Transverse colon (tissue), 3 donors: ENCODE measurements around the gene KCNH1.

Experiments
- EP300 ChIP-seq: sonication (generic); formaldehyde crosslinking; IDR thresholded peaks from one replicate; pipeline ENCODE4 v1.6.1; 2017; ENCODE audit warnings: antibody characterized with exemption, low read depth
- POLR2A ChIP-seq: fragments of 450-650 bp; IDR thresholded peaks from one replicate; pipeline ENCODE4 v1.6.1; 2016; ENCODE audit warnings: antibody characterized with exemption, mild to moderate bottlenecking, moderate library complexity
- TF ChIP-seq, protein P1 (sequence below), 5 experiments: fragments of 200-600 bp in 3 of 5; fragments of 450-650 bp in 2 of 5; sonication (generic) in 3 of 5; IDR thresholded peaks; 1 replicate in 2 of 5; 2 replicates in 3 of 5; pipeline ENCODE4 v1.5.1; 2016 to 2017; ENCODE audit warnings: antibody characterized with exemption in 5 of 5, inconsistent platforms in 3 of 5, mild to moderate bottlenecking in 2 of 5, moderate library complexity in 1 of 5

DNA sequence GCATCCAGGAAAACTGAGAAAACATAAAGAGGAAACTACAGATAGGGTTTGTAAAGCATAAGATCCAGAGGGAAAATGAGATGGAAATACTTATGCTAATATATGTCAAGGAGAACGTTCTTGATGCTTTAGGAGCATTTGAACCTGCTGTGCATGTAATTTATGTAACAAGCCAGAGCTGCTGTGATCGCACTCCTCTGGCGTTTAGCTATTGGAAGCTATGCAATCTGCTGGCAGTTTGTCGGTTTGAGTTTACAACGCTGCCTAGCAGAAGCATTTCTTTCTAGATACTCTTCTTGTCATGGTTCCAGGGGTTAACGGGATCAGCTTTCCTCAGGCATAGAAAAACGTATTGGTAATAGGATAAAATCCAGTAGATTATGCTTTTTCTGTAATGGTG, 182.7 kb downstream of the KCNH1 start:
- no peak for TF ChIP-seq POLR2A
- TF ChIP-seq, protein P1, sequence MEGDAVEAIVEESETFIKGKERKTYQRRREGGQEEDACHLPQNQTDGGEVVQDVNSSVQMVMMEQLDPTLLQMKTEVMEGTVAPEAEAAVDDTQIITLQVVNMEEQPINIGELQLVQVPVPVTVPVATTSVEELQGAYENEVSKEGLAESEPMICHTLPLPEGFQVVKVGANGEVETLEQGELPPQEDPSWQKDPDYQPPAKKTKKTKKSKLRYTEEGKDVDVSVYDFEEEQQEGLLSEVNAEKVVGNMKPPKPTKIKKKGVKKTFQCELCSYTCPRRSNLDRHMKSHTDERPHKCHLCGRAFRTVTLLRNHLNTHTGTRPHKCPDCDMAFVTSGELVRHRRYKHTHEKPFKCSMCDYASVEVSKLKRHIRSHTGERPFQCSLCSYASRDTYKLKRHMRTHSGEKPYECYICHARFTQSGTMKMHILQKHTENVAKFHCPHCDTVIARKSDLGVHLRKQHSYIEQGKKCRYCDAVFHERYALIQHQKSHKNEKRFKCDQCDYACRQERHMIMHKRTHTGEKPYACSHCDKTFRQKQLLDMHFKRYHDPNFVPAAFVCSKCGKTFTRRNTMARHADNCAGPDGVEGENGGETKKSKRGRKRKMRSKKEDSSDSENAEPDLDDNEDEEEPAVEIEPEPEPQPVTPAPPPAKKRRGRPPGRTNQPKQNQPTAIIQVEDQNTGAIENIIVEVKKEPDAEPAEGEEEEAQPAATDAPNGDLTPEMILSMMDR (IDR thresholded peaks at IDR 0.05), result no peak
- TF ChIP-seq EP300, result no peak
